ENCODE results near the gene SMIM30.

DNA sequence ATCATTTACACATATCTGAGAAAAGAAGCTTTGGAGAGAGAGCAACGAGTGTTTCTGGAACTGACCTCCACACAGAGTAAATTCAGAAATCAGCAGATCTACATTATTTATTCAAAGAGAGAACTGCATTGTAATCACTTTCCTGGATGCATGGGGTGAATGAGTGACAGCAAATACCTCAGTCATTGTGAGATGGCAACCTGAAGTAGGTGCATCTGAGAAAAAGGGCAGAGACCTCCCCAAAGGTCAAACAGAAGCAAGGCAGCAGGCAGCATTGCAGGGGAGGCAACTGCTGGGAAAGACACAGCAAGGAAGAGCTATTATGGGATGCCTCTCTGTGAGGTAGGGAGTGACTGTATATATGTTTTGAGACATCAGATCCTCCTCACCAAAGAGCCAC lies 26.5 kb upstream of the SMIM30 start:
- TF ChIP-seq ZNF274 (IDR thresholded peaks at IDR 0.05; ENCODE audit: low read depth, low read length) (no peak), YY1 (IDR thresholded peaks at IDR 0.05; ENCODE audit: insufficient read depth, insufficient read length) (no peak)
